BJ (cell line): ENCODE results near the gene CELF5. TPM values are rescaled to one million over a fixed set of nuclear protein-coding genes. Genes with fewer than 3 reads are reported as not detected.

Experiments
- CTCF ChIA-PET: fragments of 350-600 bp; formaldehyde crosslinking; extraction: SDS; loops from one replicate; lab custom pipeline; 2021; ENCODE audit warnings: antibody characterized with exemption, inconsistent platforms; lab: Yijun Ruan, JAX
- POLR2A ChIA-PET: fragments of 300-600 bp; sonication (Branson Sonifier 250); formaldehyde crosslinking; extraction: SDS; loops from one replicate; lab custom pipeline; 2021; ENCODE audit warnings: antibody characterized with exemption; lab: Charles Lee
- DNase-seq: peaks from one replicate; pipeline ENCODE4 v3.0.0-alpha.2; 2011; ENCODE audit warnings: low read depth
- H3K27me3 ChIP-seq: 2 replicates; pipeline ENCODE4 v1.6.0; 2011; ENCODE audit warnings: low read length; ENCODE audit not compliant: control insufficient read depth, insufficient read depth
- H3K36me3 ChIP-seq: 2 replicates; pipeline ENCODE4 v1.5.1; 2011; ENCODE audit warnings: low read length; ENCODE audit not compliant: control insufficient read depth, insufficient read depth
- H3K4me3 ChIP-seq: 2 replicates; pipeline ENCODE4 v1.5.1; 2011; ENCODE audit warnings: low read depth, mild to moderate bottlenecking, control low read depth, low read length
- polyA plus RNA-seq: library from polyadenylated mRNA; depleted of rRNA; stranded (reverse); fragments of >200 nt; gene quantifications from 2 replicates; pipeline ENCODE4 v1.2.3, GENCODE V29; 2011
- TF ChIP-seq, protein P1 (sequence below): IDR thresholded peaks from 2 replicates; pipeline ENCODE4 v1.5.1; 2011; ENCODE audit warnings: low read depth, mild to moderate bottlenecking, control low read depth, inconsistent platforms, low read length, moderate library complexity; ENCODE audit not compliant: insufficient read depth

The CELF5 gene
- polyA plus RNA-seq, 1 experiment: 0.18 TPM

DNA sequence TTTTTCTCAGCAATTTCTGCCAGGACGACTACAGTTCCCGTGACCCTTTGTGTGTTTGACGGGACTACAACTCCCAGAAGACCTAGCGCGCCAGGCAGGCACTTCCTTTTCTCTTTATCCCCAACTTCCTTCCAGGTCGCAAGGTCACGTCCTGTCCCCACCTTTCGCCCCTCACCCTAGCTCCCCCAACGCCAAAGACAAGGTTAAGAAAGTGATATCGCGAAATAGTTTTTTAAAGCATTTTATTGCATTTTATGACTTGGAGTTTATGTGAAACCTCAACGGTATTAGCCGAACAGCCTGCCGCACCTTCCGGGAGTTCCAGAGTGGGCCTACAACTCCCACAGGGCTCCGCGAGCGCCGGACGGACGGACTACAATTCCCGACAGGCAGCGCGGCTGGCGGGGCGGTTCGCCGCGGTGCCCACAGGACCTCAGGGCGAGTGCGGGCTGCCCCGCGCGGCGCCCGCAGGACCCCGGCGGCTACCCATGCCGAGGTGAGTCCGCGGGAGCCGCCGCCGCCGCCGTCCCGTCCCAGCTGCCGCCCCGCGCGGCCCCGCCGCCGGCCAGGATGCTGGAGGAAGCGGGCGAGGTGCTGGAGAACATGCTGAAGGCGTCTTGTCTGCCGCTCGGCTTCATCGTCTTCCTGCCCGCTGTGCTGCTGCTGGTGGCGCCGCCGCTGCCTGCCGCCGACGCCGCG is 38.9 kb upstream of the CELF5 start, which contains the start of gene NCLN:
NCLN (plus strand) TSS at position 470 of the 699 bp plus-strand sequence; CDS start at position 571, 101 bp downstream.
- ChIA-PET CTCF (interaction anchor here (1.2 to 1.4 kb wide), 4 partner anchors 25 to 235 kb away, joined by 3 to 4 read pairs (median 4); no protein-coding TSS in a partner anchor), POLR2A (no interaction called here)
- peak within 1 kb of the TSS; percentile 72 for H3K4me3 ChIP-seq
- peak; percentile 73 for DNase-seq
- H3K27me3 ChIP-seq: no peaks in the 10 kb centered on the region
- TF ChIP-seq, protein P1, sequence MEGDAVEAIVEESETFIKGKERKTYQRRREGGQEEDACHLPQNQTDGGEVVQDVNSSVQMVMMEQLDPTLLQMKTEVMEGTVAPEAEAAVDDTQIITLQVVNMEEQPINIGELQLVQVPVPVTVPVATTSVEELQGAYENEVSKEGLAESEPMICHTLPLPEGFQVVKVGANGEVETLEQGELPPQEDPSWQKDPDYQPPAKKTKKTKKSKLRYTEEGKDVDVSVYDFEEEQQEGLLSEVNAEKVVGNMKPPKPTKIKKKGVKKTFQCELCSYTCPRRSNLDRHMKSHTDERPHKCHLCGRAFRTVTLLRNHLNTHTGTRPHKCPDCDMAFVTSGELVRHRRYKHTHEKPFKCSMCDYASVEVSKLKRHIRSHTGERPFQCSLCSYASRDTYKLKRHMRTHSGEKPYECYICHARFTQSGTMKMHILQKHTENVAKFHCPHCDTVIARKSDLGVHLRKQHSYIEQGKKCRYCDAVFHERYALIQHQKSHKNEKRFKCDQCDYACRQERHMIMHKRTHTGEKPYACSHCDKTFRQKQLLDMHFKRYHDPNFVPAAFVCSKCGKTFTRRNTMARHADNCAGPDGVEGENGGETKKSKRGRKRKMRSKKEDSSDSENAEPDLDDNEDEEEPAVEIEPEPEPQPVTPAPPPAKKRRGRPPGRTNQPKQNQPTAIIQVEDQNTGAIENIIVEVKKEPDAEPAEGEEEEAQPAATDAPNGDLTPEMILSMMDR: no peak
- H3K36me3 ChIP-seq: peaks cover 3% of the 10 kb centered on the region; the same call in 1 of the 2 replicates

DNA sequence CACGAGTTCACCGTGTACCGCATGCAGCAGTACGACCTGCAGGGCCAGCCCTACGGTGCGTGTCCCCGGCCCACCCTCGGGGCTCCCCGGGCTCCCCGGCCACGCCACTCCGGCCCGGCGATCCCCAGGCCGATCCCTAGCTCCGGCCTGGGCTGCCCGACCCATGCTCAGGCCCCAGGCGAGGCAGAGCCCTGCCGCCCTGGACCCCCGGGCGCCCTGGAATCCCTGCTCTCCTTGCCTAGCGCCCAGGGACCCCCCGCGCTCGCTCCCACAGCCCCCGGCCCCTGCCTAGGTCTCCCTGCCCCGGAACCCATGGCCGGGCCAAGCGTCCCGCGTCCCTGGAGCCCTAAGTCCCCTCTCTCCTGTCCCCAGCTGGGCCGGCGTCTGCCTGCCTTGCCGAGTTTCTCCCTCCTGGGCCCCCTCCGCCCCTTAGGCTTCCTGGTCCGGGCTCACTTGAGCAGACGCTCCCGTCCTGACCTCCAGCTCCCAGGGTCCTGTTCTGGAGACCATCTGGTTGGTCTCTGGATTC is 38.2 kb upstream of the CELF5 start:
- POLR2A ChIA-PET: no interaction called here
- H3K27me3 ChIP-seq: no peaks in the 10 kb centered on the region
- no peak for DNase-seq
- TF ChIP-seq, protein P1: no peak
- CTCF ChIA-PET: interaction anchor here (1.2 to 1.4 kb wide), 3 partner anchors 25 to 235 kb away, joined by 3 to 4 read pairs (median 3); no protein-coding TSS in a partner anchor
- peak overlapping the region; percentile 72 for H3K4me3 ChIP-seq
- peaks cover 3% of the 10 kb centered on the region; the same call in 1 of the 2 replicates for H3K36me3 ChIP-seq

DNA sequence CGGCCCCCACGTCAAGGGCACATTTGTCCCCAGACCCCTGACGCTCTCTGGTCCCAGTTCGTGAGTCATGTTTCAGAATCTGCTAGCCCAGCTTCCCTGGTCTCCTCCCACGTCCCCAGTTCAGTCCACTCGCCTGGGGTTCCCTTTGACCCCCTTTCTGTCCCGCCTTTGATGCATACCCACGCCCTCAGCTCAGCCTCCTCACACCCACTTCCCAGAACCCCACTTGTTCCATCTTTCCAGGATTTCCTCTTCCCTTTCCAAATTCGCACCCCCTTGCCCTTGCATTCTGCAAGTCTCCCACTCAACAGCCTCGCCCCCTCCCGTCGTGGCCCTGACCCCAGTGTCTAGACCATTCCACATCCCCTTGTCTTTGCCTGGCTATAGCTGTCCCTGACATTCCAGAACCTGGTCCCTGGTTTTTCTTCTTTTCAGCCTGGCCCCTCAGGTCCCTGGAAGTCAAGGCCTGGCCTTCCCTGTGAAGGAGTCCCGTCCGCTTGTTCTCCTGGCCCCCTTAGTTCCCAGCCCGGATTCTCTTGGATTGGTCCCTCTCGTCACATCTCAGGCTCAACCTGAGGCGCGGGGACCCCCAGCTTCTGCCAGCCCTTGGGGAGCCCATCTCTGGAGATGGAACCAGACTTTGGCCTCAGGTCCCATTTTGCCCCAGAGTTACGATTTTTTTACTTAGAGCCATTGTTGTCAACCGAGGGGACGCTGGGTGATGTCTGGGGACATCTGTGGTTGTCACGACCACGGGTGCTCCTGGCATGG is 37.4 kb upstream of the CELF5 start:
- ChIA-PET CTCF (interaction anchor here (0.9 to 1.4 kb wide), 3 partner anchors 23 to 58 kb away, joined by 3 to 4 read pairs (median 3); no protein-coding TSS in a partner anchor), POLR2A (no interaction called here)
- Histone ChIP-seq H3K27me3 (no peaks in the 10 kb centered on the region), H3K4me3 (peak overlapping the region; percentile 72), H3K36me3 (peaks cover 3% of the 10 kb centered on the region; the same call in 1 of the 2 replicates)
- TF ChIP-seq, protein P1: no peak
- no peak for DNase-seq

DNA sequence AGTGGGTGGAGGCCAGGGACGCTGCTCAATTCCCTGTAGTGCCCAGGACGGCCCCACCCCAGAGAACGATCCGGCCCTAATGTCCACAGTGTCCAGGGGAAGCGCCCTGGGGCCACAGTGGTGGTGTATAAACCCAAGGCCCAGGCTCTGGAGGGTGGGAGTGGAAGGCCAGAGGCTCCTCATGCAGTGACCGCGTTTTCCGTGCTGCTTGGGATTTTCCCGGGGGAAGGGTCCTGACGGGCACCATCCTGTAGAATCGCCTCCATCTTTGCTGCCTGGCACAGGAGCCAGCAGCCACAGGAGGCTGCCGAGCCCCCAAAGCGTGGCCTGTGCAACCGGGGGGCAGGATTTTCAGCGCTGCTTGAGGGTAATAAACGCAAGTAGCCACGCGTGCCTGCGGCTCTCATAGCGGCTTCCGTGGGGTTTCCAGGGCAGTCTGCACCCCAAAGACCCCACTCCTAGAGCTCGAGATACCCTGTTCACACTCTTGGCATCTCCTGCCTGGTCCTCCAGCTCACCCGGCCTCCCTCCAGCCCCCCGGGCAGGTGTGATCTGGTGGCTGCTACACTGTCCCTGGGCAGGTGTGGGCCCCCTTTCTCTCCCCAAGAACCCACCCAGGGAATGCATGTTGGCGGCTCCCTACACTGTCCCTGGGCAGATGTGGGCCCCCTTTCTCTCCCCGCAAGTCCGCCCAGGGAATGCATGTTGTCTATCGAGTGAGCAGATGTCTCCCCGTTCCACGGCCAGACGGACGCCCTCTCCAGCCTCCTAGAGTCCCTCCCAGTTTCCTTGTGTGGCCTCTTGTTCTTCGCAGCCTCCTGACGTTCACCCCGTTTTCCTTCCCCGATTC is 36.6 kb upstream of the CELF5 start:
- no peak for DNase-seq
- H3K4me3 ChIP-seq: no peak overlapping the region

More for the DNA sequence above, 36.6 kb upstream of the CELF5 start:
- POLR2A ChIA-PET: no interaction called here
- Histone ChIP-seq H3K27me3 (no peaks in the 10 kb centered on the region), H3K36me3 (peaks cover 3% of the 10 kb centered on the region; the same call in 1 of the 2 replicates)
- CTCF ChIA-PET: interaction anchor here (0.9 kb wide), 1 partner anchor 22 kb away, joined by 3 read pairs; no protein-coding TSS in a partner anchor
- TF ChIP-seq, protein P1: no peak
